ENCODE results near the gene DOLPP1. TPM values are rescaled to one million over a fixed set of nuclear protein-coding genes. Genes with fewer than 3 reads are reported as not detected.
A peak's percentile ranks its signal among the peaks of the same experiment; 100 is the strongest.

Gene DOLPP1
- total and polyA plus RNA-seq, 2 of the 13 experiments (the other 11 are each of a cell fraction or from before 2014, with no cell fraction given), result 21.0 to 34.1 TPM

- TF ChIP-seq TRIM22 (IDR thresholded peaks at IDR 0.05), result no peak
- TF ChIP-seq ZNF564 (CRISPR knock-in tag; IDR thresholded peaks at IDR 0.05), result no peak
- no peak for TF ChIP-seq ZNF766 (CRISPR knock-in tag; IDR thresholded peaks at IDR 0.05; ENCODE audit: borderline replicate concordance)
- no peak for TF ChIP-seq ZNF121 (CRISPR knock-in tag; IDR thresholded peaks at IDR 0.05)
- TF ChIP-seq ZNF710 (CRISPR knock-in tag; IDR thresholded peaks at IDR 0.05; ENCODE audit: borderline replicate concordance), result peak; percentile 54; the same call in 1 of the 2 replicates
- TF ChIP-seq ZNF879 (CRISPR knock-in tag; IDR thresholded peaks at IDR 0.05), result peak; percentile 47; the same call in 1 of the 2 replicates
- TF ChIP-seq GMEB2 (CRISPR knock-in tag; IDR thresholded peaks at IDR 0.05; ENCODE audit: low read depth), result no peak
- TF ChIP-seq KLF15 (CRISPR knock-in tag; IDR thresholded peaks at IDR 0.05; ENCODE audit: borderline replicate concordance), result no peak
- TF ChIP-seq ZNF567 (CRISPR knock-in tag; IDR thresholded peaks at IDR 0.05; ENCODE audit: borderline replicate concordance), result 0 out of 2 replicates have a peak, but pooled peaks have one; percentile 18
- TF ChIP-seq HDAC6 (IDR thresholded peaks at IDR 0.05; ENCODE audit: low read depth, low read length), result no peak
- TF ChIP-seq ZNF800 (CRISPR knock-in tag; IDR thresholded peaks at IDR 0.05), result 0 out of 2 replicates have a peak, but pooled peaks have one; percentile 42
- TF ChIP-seq SP4 (CRISPR knock-in tag; IDR thresholded peaks at IDR 0.05), result no peak
- TF ChIP-seq ARHGAP35 (CRISPR knock-in tag; IDR thresholded peaks at IDR 0.05; ENCODE audit: borderline replicate concordance), result peak; percentile 58; the same call in 1 of the 2 replicates
- 0 out of 2 replicates have a peak, but pooled peaks have one; percentile 83 for TF ChIP-seq ZNF557 (CRISPR knock-in tag; IDR thresholded peaks at IDR 0.05)
- TF ChIP-seq ZBTB7A (CRISPR knock-in tag; IDR thresholded peaks at IDR 0.05), result peak; percentile 87
- peak; percentile 56; the same call in 1 of the 2 replicates for TF ChIP-seq ZNF790 (CRISPR knock-in tag; IDR thresholded peaks at IDR 0.05; ENCODE audit: borderline replicate concordance)
- peak; percentile 18; the same call in 1 of the 2 replicates for TF ChIP-seq SP5 (CRISPR knock-in tag; IDR thresholded peaks at IDR 0.05; ENCODE audit: borderline replicate concordance, low read depth)
- TF ChIP-seq PRMT3 (CRISPR knock-in tag; IDR thresholded peaks at IDR 0.05; ENCODE audit: borderline replicate concordance, low read depth), result no peak
- peak; percentile 63 for TF ChIP-seq YY1 (IDR thresholded peaks at IDR 0.05; ENCODE audit: insufficient read depth, insufficient replicate concordance, low read depth, low read length)
- no peak for TF ChIP-seq CSRNP2 (CRISPR knock-in tag; conservative IDR thresholded peaks at IDR 0.05; ENCODE audit: low read depth)
Measured at GRCh38 chr9:129109952-129110739, 29.2 kb downstream of the DOLPP1 start (continued).

All from HepG2 (cell line).